ENCODE results near the gene HTT-AS. TPM values are rescaled to one million over a fixed set of nuclear protein-coding genes. Genes with fewer than 3 reads are reported as not detected.

HTT-AS gene
- total RNA-seq, 2 experiments from 2014 or later = not detected

DNA sequence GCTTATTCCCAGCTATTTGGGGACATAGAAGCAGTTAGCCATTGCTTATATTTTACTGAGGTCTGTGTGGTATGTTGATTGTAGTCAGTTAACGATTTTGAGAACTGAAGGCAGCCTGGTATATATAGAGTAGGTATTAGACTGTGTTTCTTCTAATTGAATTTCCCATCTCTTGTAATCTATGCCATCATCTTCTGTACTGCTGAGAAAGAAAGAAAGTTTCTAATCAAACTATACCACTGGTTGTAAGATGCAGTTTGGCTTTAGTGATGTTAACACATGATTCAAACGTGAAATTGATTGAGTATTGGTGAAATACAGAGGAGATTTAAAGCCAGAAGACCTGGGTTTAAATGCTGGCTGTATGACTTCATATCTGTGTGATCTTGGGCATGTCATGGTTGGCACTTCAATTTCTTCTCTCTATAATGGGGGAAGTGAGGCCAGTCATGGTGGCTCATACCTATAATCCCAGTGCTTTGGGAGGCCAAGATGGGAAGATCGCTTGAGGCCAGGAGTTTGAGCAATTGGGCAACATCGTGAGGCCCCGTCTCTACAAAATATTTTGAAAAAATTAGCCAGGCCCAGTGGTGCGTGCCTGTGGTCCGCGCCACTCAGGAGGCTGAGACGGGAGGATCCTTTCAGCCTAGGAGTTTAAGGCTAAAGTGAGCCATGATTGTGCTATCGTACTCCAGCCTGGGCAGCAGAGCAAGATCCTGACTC lies 11.8 kb upstream of the HTT-AS start:
- ChIA-PET POLR2A (no interaction called here), CTCF (interaction anchor here (0.6 to 0.9 kb wide), 2 partner anchors 48 to 322 kb away, joined by 3 read pairs; no protein-coding TSS in a partner anchor)
- H3K27me3 Mint-ChIP-seq = no peaks in the 10 kb centered on the region
- peaks cover 56% of the 10 kb centered on the region for H3K4me1 Mint-ChIP-seq (ENCODE audit: low read depth)
- intact Hi-C loops (cut with micrococcal nuclease) = loop anchor here (1.0 to 2.0 kb wide), 4 partner anchors 12 to 123 kb away; partner anchors contain the start of genes GRK4, HTT, HTT-AS and NOP14
- H3K27ac Mint-ChIP-seq = peak overlapping the region; percentile 73
- H3K4me3 Mint-ChIP-seq = peak overlapping the region; percentile 41
- DNase-seq = no peak
- H3K9me3 Mint-ChIP-seq = no peaks in the 10 kb centered on the region
- peaks cover 28% of the 10 kb centered on the region for H3K36me3 Mint-ChIP-seq

DNA sequence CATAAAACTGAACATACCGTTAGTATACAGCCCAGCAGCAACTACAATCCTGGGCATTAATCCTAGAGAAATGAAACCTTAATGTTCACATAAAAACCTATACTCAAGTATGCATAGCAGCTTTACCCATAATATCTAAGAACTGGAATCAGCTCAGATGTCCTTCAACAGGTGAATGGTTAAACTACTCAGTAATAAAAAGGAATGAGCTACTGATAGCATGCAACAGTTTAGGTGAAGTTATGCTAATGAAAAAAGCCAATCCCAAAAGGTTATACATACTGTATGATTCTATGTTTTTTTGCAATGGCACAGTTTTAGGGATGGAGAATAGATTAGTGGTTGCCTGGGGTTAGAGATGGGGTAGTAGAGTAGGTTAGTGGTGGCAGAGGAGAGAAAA lies 9.4 kb upstream of the HTT-AS start:
- H3K27me3 Mint-ChIP-seq = no peaks in the 10 kb centered on the region
- no peaks in the 10 kb centered on the region for H3K9me3 Mint-ChIP-seq
- peak overlapping the region; percentile 52 for H3K27ac Mint-ChIP-seq
- intact Hi-C loops (cut with micrococcal nuclease) = loop anchor here (2.0 kb wide), 2 partner anchors 69 to 121 kb away; partner anchors contain the start of genes GRK4 and NOP14
- CTCF ChIA-PET = no interaction called here
- H3K36me3 Mint-ChIP-seq = peaks cover 23% of the 10 kb centered on the region
- no peak overlapping the region for H3K4me3 Mint-ChIP-seq
- no peak for DNase-seq
- POLR2A ChIA-PET = interaction anchor here (1.1 kb wide), 1 partner anchor 70 kb away, joined by 7 read pairs; no protein-coding TSS in a partner anchor
- peaks cover 62% of the 10 kb centered on the region for H3K4me1 Mint-ChIP-seq (ENCODE audit: low read depth)

DNA sequence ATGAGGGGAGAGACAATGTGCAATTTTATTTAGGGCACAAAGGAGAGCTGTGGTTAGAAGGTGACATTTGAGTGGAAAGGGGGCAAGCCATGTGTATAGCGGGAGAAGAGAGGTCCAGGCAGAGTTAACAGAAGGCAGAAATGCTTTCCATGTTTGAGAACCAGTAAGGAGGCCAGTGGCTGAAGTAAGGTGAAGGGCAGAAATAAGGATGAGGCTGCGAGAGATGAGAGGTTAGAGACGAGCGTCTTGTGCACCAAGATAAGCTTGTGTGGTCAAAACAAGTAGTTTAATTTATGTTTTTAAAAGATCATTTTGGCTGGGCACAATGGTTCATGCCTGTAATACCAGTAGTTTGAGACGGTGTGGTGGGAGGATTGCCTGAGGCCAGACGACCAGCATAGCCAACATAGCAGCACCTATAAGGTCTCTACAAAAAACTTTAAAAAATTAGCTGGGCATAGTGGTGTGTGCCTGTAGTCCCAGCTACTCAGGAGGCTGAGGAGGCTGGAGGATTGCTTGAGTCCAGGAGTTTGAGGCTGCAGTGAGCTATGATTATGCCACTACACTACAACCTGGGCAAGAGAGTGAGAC lies 8.7 kb upstream of the HTT-AS start:
- ChIA-PET CTCF (interaction anchor here (1.3 kb wide), 1 partner anchor 46 kb away, joined by 4 read pairs; no protein-coding TSS in a partner anchor), POLR2A (interaction anchor here (1.1 kb wide), 1 partner anchor 69 kb away, joined by 7 read pairs; no protein-coding TSS in a partner anchor)
- intact Hi-C loops (cut with micrococcal nuclease) = no loop called here
- Mint-ChIP-seq H3K4me3 (no peak overlapping the region), H3K36me3 (peaks cover 20% of the 10 kb centered on the region), H3K4me1 (ENCODE audit: low read depth) (peaks cover 59% of the 10 kb centered on the region), H3K27me3 (no peaks in the 10 kb centered on the region), H3K27ac (no peak overlapping the region), H3K9me3 (no peaks in the 10 kb centered on the region)
- no peak for DNase-seq

DNA sequence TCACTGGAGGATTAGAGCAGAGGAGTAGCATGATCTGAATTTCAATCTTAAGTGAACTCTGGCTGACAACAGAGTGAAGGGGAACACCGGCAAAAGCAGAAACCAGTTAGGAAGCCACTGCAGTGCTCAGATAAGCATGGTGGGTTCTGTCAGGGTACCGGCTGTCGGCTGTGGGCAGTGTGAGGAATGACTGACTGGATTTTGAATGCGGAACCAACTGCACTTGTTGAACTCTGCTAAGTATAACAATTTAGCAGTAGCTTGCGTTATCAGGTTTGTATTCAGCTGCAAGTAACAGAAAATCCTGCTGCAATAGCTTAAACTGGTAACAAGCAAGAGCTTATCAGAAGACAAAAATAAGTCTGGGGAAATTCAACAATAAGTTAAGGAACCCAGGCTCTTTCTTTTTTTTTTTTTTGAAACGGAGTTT lies 5.4 kb upstream of the HTT-AS start:
- H3K4me1 Mint-ChIP-seq (ENCODE audit: low read depth) = peaks cover 55% of the 10 kb centered on the region
- peaks cover 14% of the 10 kb centered on the region for H3K36me3 Mint-ChIP-seq
- DNase-seq = no peak
- intact Hi-C loops (cut with micrococcal nuclease) = no loop called here
- H3K27me3 Mint-ChIP-seq = no peaks in the 10 kb centered on the region
- POLR2A ChIA-PET = no interaction called here
- CTCF ChIA-PET = no interaction called here
- no peak overlapping the region for H3K4me3 Mint-ChIP-seq
- no peaks in the 10 kb centered on the region for H3K9me3 Mint-ChIP-seq
- no peak overlapping the region for H3K27ac Mint-ChIP-seq

DNA sequence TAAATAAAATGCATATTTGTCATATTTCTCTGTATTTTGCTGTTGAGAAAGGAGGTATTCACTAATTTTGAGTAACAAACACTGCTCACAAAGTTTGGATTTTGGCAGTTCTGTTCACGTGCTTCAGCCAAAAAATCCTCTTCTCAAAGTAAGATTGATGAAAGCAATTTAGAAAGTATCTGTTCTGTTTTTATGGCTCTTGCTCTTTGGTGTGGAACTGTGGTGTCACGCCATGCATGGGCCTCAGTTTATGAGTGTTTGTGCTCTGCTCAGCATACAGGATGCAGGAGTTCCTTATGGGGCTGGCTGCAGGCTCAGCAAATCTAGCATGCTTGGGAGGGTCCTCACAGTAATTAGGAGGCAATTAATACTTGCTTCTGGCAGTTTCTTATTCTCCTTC lies 3.5 kb upstream of the HTT-AS start:
- peak overlapping the region; percentile 70 for H3K27ac Mint-ChIP-seq
- H3K27me3 Mint-ChIP-seq = no peaks in the 10 kb centered on the region
- POLR2A ChIA-PET = no interaction called here
- peak; percentile 64 for DNase-seq
- no peak overlapping the region for H3K4me3 Mint-ChIP-seq
- no peaks in the 10 kb centered on the region for H3K9me3 Mint-ChIP-seq
- CTCF ChIA-PET = no interaction called here
- peaks cover 10% of the 10 kb centered on the region for H3K36me3 Mint-ChIP-seq
- H3K4me1 Mint-ChIP-seq (ENCODE audit: low read depth) = peaks cover 42% of the 10 kb centered on the region
- intact Hi-C loops (cut with micrococcal nuclease) = no loop called here

DNA sequence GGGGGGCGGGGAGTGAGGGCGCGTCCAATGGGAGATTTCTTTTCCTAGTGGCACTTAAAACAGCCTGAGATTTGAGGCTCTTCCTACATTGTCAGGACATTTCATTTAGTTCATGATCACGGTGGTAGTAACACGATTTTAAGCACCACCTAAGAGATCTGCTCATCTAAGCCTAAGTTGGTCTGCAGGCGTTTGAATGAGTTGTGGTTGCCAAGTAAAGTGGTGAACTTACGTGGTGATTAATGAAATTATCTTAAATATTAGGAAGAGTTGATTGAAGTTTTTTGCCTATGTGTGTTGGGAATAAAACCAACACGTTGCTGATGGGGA lies 1.3 kb upstream of the HTT-AS start:
- intact Hi-C loops (cut with micrococcal nuclease) = loop anchor here (2.0 kb wide), 1 partner anchor 879 kb away; no protein-coding TSS in a partner anchor
- ChIA-PET CTCF (interaction anchor here (1.5 kb wide), 2 partner anchors 32 to 97 kb away, joined by 3 to 6 read pairs; no protein-coding TSS in a partner anchor), POLR2A (no interaction called here)
- peak overlapping the region; percentile 89 for H3K4me3 Mint-ChIP-seq
- H3K27me3 Mint-ChIP-seq = no peaks in the 10 kb centered on the region
- peak overlapping the region; percentile 88 for H3K27ac Mint-ChIP-seq
- H3K9me3 Mint-ChIP-seq = no peaks in the 10 kb centered on the region
- no peak for DNase-seq
- H3K4me1 Mint-ChIP-seq (ENCODE audit: low read depth) = peaks cover 31% of the 10 kb centered on the region
- H3K36me3 Mint-ChIP-seq = peaks cover 4% of the 10 kb centered on the region

DNA sequence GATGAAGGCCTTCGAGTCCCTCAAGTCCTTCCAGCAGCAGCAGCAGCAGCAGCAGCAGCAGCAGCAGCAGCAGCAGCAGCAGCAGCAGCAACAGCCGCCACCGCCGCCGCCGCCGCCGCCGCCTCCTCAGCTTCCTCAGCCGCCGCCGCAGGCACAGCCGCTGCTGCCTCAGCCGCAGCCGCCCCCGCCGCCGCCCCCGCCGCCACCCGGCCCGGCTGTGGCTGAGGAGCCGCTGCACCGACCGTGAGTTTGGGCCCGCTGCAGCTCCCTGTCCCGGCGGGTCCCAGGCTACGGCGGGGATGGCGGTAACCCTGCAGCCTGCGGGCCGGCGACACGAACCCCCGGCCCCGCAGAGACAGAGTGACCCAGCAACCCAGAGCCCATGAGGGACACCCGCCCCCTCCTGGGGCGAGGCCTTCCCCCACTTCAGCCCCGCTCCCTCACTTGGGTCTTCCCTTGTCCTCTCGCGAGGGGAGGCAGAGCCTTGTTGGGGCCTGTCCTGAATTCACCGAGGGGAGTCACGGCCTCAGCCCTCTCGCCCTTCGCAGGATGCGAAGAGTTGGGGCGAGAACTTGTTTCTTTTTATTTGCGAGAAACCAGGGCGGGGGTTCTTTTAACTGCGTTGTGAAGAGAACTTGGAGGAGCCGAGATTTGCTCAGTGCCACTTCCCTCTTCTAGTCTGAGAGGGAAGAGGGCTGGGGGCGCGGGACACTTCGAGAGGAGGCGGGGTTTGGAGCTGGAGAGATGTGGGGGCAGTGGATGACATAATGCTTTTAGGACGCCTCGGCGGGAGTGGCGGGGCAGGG lies 711 bp upstream of the HTT-AS start:
- ChIA-PET POLR2A (no interaction called here), CTCF (interaction anchor here (1.5 kb wide), 2 partner anchors 32 to 97 kb away, joined by 3 to 6 read pairs; no protein-coding TSS in a partner anchor)
- H3K4me3 Mint-ChIP-seq = peak overlapping the region; percentile 89
- peak; percentile 72 for DNase-seq
- intact Hi-C loops (cut with micrococcal nuclease) = loop anchor here (1.0 to 2.0 kb wide), 5 partner anchors 10 to 880 kb away; partner anchors contain the start of genes GRK4 and NOP14
- H3K36me3 Mint-ChIP-seq = peaks cover 4% of the 10 kb centered on the region
- peaks cover 28% of the 10 kb centered on the region for H3K4me1 Mint-ChIP-seq (ENCODE audit: low read depth)
- no peaks in the 10 kb centered on the region for H3K27me3 Mint-ChIP-seq
- no peaks in the 10 kb centered on the region for H3K9me3 Mint-ChIP-seq
- peak overlapping the region; percentile 88 for H3K27ac Mint-ChIP-seq

DNA sequence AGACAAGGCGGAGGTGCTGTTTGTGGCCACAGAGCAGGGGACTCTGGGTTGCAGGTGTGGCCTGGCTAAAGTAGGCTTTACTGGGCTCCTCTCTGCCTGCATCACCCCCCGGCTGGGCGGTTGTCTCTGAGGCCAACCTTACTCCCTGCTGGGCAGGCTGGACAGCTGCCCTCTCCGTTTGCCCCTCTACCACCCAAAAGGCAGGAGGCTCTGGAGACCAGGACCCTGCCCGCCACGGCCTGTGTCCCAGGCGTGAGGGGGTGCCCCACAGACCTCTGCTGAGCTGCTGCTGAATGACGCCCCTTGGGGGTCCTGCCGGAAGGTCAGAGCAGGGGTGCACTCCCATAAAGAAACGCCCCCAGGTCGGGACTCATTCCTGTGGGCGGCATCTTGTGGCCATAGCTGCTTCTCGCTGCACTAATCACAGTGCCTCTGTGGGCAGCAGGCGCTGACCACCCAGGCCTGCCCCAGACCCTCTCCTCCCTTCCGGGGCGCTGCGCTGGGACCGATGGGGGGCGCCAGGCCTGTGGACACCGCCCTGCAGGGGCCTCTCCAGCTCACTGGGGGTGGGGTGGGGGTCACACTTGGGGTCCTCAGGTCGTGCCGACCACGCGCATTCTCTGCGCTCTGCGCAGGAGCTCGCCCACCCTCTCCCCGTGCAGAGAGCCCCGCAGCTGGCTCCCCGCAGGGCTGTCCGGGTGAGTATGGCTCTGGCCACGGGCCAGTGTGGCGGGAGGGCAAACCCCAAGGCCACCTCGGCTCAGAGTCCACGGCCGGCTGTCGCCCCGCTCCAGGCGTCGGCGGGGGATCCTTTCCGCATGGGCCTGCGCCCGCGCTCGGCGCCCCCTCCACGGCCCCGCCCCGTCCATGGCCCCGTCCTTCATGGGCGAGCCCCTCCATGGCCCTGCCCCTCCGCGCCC lies 920 bp downstream of the HTT-AS start:
- Mint-ChIP-seq H3K4me1 (ENCODE audit: low read depth) (peaks cover 22% of the 10 kb centered on the region), H3K27me3 (no peaks in the 10 kb centered on the region), H3K27ac (no peak overlapping the region), H3K36me3 (peaks cover 2% of the 10 kb centered on the region), H3K4me3 (peak overlapping the region; percentile 12), H3K9me3 (no peaks in the 10 kb centered on the region)
- ChIA-PET CTCF (no interaction called here), POLR2A (no interaction called here)
- no peak for DNase-seq
- intact Hi-C loops (cut with micrococcal nuclease) = loop anchor here (1.0 to 2.0 kb wide), 5 partner anchors 12 to 881 kb away; partner anchors contain the start of genes GRK4 and NOP14

DNA sequence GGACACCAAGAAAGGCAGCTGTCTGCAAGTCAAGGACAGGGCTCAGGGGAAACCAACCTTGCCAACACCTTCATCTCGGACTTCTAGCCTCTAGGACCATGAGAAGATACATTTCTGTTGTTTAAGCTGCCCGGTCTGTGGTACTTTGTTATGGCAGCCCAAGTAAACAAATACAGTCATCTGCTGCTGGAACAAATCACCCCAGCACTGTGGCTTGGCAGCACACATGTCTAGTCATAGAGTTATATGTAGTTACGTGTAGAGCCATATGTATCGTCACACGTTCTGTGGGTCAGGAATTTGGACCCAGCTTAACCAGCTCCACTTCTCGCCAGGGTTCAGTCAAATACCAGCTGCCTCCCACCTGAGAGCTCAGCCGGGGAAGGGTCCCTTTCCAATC lies 2.5 kb downstream of the HTT-AS start:
- Mint-ChIP-seq H3K9me3 (no peaks in the 10 kb centered on the region), H3K36me3 (no peaks in the 10 kb centered on the region), H3K27ac (no peak overlapping the region), H3K4me3 (no peak overlapping the region), H3K27me3 (no peaks in the 10 kb centered on the region), H3K4me1 (ENCODE audit: low read depth) (peaks cover 14% of the 10 kb centered on the region)
- CTCF ChIA-PET = no interaction called here
- POLR2A ChIA-PET = no interaction called here
- no peak for DNase-seq
- intact Hi-C loops (cut with micrococcal nuclease) = no loop called here

DNA sequence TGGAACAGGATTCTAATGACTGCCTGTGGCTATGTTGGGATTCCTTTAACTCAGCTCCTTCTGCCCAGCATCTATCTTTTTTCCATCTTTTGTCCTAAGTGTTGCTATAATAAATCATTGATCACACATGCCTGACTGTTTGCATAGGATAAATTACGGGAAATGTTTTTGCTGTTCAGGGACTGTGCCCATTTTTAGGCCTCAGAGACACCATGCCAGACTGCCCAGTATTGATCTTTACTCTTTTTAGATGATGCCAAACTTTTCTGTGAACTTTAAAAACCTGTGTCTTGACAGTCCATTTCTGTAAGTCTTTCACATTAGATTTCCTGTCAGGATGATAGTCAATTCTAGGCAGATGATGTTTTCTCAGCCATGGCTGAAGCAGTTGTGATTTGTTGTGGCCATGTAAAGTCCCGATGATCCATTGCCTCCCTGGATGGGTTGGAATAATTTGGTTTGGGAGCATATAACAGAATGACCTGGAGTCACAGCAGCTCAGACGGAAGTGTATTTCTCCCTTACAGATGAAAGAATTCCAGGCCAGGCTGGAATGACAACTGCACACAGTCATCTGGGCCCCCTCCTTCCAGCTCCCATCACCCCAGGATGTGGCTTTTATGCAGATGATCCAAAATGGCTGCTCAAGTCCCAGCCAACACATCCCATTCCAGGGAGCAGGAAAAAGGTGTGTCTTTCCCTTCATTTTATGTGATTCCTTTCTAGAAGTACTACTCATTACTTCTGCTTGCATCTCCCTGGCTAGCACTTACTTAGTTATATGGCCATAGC lies 3.4 kb downstream of the HTT-AS start:
- Mint-ChIP-seq H3K4me1 (ENCODE audit: low read depth) (peaks cover 6% of the 10 kb centered on the region), H3K27ac (no peak overlapping the region), H3K36me3 (no peaks in the 10 kb centered on the region), H3K4me3 (no peak overlapping the region), H3K27me3 (no peaks in the 10 kb centered on the region), H3K9me3 (no peaks in the 10 kb centered on the region)
- POLR2A ChIA-PET = no interaction called here
- CTCF ChIA-PET = no interaction called here
- intact Hi-C loops (cut with micrococcal nuclease) = no loop called here
- no peak for DNase-seq
